ENCODE data around the gene MXD4.

MXD4 gene, protein sequence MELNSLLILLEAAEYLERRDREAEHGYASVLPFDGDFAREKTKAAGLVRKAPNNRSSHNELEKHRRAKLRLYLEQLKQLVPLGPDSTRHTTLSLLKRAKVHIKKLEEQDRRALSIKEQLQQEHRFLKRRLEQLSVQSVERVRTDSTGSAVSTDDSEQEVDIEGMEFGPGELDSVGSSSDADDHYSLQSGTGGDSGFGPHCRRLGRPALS

DNA sequence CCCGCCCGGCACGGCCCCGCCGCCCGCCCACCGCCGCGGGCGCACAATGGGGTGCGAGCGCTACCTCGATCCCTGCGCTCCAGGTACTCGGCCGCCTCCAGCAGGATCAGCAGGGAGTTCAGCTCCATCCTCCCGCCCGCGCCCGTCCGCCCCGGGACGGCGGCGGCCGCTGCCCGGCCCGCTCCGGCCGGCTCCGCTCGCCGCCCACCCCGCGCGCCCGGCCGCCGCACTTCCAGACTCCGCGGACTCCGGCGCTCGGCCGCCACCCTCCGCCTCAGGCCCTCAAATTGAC, at the start of gene MXD4:
TSS of gene MXD4 (minus strand) at position 257 of the 292 bp plus-strand sequence. CDS start at position 128, 129 bp downstream.
- no peak for DNase-seq (ENCODE audit: low read depth)

- DNase-seq (ENCODE audit: low read depth) = no peak
Measured at GRCh38 chr4:2306773-2307410, 45.0 kb upstream of the MXD4 start.

DNA sequence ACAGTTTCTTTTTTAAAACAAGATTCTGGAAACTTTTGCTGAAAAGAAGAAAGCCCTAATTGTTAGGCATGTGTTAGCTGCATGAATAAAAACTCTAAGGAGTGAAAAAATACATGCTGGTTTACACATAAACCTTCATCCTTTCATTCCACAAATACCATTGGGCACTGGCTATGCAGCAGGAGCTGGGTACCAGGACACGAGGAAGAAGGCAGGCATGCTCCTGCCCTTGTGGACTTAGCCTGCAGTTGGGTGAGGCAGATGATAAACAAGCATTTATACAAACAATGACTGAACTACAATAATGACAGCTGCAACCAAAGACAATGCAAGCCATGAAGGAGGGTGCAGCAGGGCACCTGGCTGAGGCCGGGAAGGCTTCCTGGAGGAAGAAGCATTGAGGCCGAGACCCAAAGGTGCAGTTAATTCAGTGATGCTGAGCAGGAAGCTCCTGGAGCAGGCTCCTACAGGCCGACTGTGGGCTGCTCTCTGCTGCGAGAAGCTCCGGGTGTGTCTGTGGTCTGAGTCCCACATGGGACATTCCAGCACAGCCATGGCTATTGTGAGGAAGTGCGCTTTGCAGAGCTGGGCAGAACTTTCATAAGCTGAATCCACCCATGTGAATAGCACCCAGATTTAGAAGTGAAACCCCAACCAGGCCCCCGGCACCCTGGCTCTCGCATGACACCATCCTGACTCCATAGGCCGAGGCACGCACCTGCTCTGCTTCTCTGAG, 44.0 kb upstream of the MXD4 start:
- DNase-seq (ENCODE audit: low read depth) = no peak

- no peak for DNase-seq (ENCODE audit: low read depth)
Measured at GRCh38 chr4:2304877-2305561, 43.1 kb upstream of the MXD4 start.

DNA sequence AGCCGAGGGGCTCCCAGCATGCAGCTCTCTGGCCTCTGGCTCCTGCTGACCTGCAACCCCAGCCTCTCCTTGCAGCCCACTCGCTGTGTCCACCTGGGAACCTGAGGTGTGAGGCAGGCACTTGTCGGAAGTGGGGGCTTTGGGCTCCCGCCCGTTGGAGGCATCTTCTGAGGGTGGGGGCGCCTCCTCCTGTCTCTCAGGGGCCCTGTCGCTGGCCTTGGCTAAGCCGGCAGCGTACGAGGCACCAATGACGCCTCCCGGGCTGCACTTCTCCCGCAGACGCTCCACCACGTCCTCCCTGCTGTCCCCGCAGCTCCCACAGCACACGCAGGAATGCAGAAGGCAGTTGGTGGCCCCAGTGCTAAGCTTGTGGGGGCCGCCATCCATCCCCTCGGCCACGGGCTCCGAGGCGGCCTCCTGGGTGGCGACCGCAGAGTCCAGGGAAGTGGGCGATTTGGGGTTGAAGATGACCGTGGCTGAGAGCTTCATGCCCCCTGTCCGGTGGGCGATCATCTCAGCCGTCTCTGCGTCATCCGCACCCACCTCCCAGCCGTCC, 42.5 kb upstream of the MXD4 start:
- no peak for DNase-seq (ENCODE audit: low read depth)

GRCh38 chr4:2303686-2304320, 41.9 kb upstream of the MXD4 start:
- no peak for DNase-seq (ENCODE audit: low read depth)

DNA sequence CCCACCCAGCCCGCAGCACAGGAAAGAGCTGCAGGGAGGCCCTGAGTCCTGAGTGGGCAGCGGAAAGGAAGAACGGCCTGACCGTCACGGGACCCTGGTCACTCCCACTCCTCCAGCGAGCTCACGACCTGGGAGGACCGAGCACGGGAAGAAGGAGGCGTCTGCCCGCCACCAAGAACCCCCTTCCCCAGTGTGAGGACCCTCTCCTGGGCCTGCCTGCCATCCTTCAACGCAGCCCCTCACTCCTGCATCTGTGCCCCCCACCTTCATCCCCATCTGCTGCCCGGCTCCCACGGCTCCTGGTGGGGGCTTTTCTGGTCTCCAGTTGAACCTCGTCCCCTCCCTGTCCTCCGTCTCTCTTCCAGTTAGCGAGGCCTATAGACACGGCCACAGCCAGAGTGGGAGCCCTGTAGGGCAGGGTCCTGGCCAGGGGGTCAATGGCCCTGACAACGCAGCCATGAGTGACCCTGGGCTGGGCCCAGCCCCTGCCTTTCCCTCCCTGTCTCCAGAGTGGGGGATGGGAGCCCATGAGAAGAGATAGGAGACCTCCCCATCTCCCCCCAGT, 41.3 kb upstream of the MXD4 start:
- DNase-seq (ENCODE audit: low read depth) = no peak

DNA sequence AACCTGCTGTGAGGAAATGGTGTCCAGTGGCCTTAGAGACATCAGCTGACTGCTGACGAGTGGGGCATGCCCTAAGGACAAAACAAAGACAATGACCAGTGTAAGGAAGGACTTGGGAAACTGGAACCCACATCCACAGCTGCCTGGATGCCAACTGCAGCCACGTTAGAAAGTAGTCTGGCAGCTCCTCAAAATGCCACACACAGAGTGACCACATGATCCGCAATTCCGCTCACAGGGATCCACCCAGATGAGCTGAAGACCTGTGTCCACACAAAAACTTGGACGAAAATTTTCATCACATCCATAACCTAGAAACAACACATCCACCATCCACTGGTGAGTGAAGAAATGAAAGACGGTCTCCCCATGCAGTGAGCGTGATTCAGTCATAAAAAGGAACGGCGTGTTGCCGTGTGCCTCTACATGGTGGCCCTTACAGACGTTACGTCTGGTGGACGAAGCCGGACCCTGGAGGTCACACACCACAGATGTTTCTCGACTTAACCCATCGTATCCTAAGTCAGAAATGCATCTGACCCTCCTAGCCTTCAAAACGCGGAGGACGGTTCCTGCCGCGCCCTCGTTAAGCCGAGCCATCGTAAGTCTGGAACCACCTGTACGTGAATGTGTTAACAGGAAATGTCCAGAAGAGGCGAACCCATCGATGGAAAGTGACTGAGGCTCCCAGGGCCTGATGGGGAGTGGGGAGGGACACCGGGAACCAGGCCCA, 40.6 kb upstream of the MXD4 start:
- no peak for DNase-seq (ENCODE audit: low read depth)

DNA sequence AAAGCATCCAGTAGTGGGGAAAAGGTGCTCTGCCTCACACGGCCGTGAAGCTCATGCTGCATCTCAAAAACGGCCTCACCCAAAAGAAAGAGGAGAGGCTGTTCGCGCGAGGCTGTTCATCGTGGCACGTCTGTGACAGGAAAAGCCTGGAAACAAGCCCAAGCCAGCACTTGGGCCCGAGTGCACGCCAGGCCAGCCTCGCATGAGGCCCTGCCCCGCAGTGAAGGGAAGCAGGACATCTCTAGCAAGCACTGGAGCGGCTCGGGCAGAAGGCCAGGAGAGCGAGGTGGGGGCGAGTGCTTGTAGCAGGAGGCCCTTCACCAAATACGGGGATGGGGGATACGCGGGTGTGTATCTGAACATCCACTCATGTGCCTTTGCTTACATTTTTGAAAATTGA, 39.9 kb upstream of the MXD4 start:
- no peak for DNase-seq (ENCODE audit: low read depth)

GRCh38 chr4:2301225-2301642, 39.3 kb upstream of the MXD4 start:
- DNase-seq (ENCODE audit: low read depth) = no peak

DNA sequence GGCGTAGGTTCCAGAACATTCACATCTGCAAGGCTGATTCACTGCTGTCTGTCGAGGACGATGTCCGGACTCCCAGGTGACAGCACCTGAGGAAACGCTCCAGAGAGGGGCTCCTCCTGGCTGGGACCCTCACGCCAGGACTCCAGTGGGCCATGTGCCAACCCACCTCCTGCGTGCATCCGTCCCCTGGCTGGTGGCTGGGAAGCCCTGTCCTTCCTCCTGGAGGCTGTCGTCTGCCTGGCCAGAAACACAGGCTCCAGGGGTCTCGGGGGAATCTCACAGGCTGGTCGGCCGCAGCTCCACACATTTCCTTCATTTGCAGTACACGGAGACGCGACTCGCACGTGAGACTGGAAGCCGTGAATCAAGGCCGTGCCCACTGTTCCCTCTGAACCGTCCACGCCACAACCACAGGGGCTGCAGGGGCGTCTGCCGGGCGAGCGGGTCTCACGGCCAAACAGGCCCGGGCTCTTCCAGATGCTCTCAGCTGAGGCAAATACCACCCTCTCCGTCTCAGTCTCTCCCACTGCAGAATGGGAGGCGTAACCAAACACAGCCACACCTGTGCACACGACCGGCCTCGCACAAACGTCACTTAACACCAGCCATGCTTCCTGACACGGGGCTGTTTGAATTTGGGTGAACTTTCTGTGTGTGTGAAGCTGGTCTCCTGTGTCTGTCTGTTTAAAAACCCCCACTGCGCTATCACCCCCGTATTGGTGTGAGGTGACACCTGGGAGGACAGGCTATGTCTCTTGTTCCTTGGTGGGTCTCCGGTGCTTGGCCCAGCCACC, 38.7 kb upstream of the MXD4 start:
- DNase-seq (ENCODE audit: low read depth) = no peak

DNA sequence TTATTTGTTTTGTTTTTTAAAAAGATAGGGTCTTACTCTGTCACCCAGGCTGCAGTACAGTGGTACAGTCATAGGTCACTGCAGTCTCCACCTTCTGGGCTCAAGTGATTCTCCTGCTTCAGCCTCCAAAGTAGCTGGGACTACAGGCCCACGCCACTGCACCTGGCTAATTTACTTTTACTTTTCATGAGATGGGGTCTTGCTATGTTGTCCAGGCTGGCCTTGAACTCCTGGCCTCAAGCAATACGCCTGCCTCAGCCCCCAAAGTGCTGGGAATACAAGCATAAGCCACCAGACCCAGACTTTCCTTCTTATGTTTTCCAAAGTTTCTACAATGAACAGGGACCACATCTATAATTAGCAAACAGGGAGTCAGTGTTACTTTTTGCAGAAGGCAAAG, 37.9 kb upstream of the MXD4 start:
- DNase-seq (ENCODE audit: low read depth) = no peak

DNA sequence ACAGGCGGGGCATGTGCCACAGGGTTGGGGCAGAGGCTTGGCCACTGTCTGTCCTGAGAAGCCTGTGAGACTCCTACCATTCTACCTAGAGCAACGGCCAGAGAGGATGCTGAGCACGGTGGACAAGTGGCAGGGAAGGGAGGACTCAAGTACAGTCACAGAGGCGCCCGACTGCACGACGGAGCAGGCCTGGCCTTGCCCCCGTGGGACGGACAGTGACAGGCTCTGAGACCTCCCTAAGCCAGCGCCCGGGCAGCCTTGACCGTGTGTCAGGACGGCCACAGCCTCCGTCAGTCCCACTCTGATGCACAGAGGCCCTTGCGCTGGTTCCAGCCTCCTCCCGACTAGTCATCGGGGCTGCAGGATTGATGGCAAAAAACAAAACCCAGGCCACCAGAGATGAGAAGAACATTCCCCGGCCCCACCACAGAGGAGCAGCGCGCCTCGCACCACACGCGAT, 36.7 kb upstream of the MXD4 start:
- DNase-seq (ENCODE audit: low read depth) = no peak

- no peak for DNase-seq (ENCODE audit: low read depth)
Measured at GRCh38 chr4:2297606-2298531, 36.0 kb upstream of the MXD4 start.

- no peak for DNase-seq (ENCODE audit: low read depth)
Measured at GRCh38 chr4:2296631-2297601, 35.0 kb upstream of the MXD4 start.

DNA sequence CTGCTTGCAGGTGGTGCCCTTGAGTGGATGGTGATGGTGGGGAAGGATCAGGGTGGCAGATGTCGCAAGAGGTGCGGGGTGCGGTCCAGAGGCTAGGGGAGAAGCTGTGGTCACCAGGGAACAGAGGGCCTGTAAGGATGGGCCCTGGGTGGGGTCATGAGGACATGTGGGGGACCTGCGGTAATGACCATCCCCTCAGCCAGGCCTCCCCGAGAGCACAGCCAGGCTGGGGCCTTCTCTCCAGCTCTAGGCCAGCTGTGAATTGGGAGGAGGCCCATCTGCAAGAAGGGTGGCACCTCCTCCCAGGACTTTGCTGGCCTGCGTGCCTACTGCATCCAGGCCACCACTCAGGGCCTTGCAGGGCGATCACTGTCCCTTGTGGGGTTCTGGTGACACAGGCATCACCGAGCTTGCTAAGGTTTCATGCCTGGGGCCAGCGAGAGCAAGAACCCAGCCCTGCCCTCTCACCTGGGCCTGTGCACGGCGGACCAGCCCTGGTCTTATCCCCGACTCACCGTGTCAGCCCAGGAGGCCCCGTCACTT, 34.1 kb upstream of the MXD4 start:
- DNase-seq (ENCODE audit: low read depth) = no peak

DNA sequence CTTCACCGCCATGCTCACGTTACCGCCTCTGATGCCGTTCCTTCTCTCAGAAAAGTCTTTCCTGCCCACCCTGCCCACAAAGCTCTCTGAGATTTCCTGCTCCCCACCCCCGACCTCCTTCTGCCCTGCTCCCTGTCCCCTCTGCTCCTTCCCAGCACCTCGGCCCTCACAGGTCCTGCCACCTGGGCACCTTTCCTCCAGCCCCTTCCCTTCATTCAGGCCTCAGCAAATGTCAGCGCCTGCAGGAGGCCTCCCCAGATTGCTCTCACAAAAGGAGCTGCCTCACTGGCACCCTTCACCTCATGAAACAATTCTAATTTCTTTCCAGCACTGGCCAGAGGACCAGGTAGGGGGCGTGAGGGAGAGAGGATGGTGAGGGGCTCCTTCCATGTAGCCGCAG, 33.6 kb upstream of the MXD4 start:
- no peak for DNase-seq (ENCODE audit: low read depth)
